WTC11 (cell line): Measurements from ENCODE around the gene APCDD1. TPM values are rescaled to one million over a fixed set of nuclear protein-coding genes. Genes with fewer than 3 reads are reported as not detected.

Experiments
- ATAC-seq: fragments of 200-7000 bp; cut with Tn5 transposase; 2 replicates; pipeline ENCODE4 v1.10.0; 2021; ENCODE audit warnings: mild to moderate bottlenecking, moderate library complexity
- CTCF ChIA-PET: fragments of 300-600 bp; sonication (Branson Sonifier 250); formaldehyde crosslinking; loops from one replicate; lab custom pipeline; 2021; ENCODE audit warnings: antibody characterized with exemption; lab: Charles Lee
- POLR2A ChIA-PET: fragments of 350-600 bp; sonication (Branson Sonifier 250); formaldehyde crosslinking; loops from one replicate; lab custom pipeline; 2021; ENCODE audit warnings: antibody characterized with exemption; lab: Charles Lee
- DNase-seq: peaks from one replicate; pipeline ENCODE4 v3.0.0; 2021; ENCODE audit warnings: low spot score
- H3K27ac Mint-ChIP-seq: 2 replicates; pipeline ENCODE4 v1.8.0; 2021; ENCODE audit warnings: mixed read lengths
- H3K27me3 Mint-ChIP-seq: 2 replicates; pipeline ENCODE4 v1.8.0; 2021; ENCODE audit warnings: low read depth, mild to moderate bottlenecking, moderate library complexity, mixed read lengths
- H3K36me3 Mint-ChIP-seq: 2 replicates; pipeline ENCODE4 v1.8.0; 2021; ENCODE audit warnings: mixed read lengths
- H3K4me1 Mint-ChIP-seq: 2 replicates; pipeline ENCODE4 v1.8.0; 2022; ENCODE audit warnings: mixed read lengths
- H3K4me3 Mint-ChIP-seq: 2 replicates; pipeline ENCODE4 v1.8.0; 2021; ENCODE audit warnings: mild to moderate bottlenecking, moderate library complexity, mixed read lengths
- H3K9me3 Mint-ChIP-seq: 2 replicates; pipeline ENCODE4 v1.8.0; 2021; ENCODE audit warnings: mixed read lengths
- ATF1 ChIP-seq: sonication (generic); formaldehyde crosslinking; IDR thresholded peaks from 2 replicates; pipeline ENCODE4 v1.8.1; 2023; ENCODE audit warnings: mild to moderate bottlenecking, moderate library complexity, missing genetic modification reagents
- GABPB1 ChIP-seq: sonication (generic); formaldehyde crosslinking; IDR thresholded peaks from 2 replicates; pipeline ENCODE4 v1.8.1; 2023; ENCODE audit warnings: mild to moderate bottlenecking, missing genetic modification reagents
- GTF2I ChIP-seq: fragments of 250-450 bp; sonication (Bioruptor Pico); conservative IDR thresholded peaks from 2 replicates; pipeline ENCODE4 v1.4.0; 2021; ENCODE audit warnings: mild to moderate bottlenecking
- NR1H2 ChIP-seq: sonication (generic); formaldehyde crosslinking; IDR thresholded peaks from 2 replicates; pipeline ENCODE4 v1.9.0; 2021; ENCODE audit warnings: mild to moderate bottlenecking, moderate library complexity, missing genetic modification reagents
- NR3C1 ChIP-seq: sonication (generic); formaldehyde crosslinking; conservative IDR thresholded peaks from 2 replicates; pipeline ENCODE4 v1.8.1; 2023; ENCODE audit warnings: low read depth, mild to moderate bottlenecking, missing genetic modification reagents
- SMAD4 ChIP-seq: sonication (generic); formaldehyde crosslinking; IDR thresholded peaks from 2 replicates; pipeline ENCODE4 v1.8.0; 2022; ENCODE audit warnings: mild to moderate bottlenecking, missing genetic modification reagents
- SP1 ChIP-seq: sonication (generic); formaldehyde crosslinking; conservative IDR thresholded peaks from 2 replicates; pipeline ENCODE4 v1.8.1; 2022; ENCODE audit warnings: missing genetic modification reagents
- ZBTB21 ChIP-seq: sonication (generic); formaldehyde crosslinking; IDR thresholded peaks from 2 replicates; pipeline ENCODE4 v1.8.1; 2023; ENCODE audit warnings: mild to moderate bottlenecking, missing genetic modification reagents, borderline replicate concordance
- ZNF121 ChIP-seq: sonication (generic); formaldehyde crosslinking; IDR thresholded peaks from 2 replicates; pipeline ENCODE4 v1.8.0; 2023; ENCODE audit warnings: missing genetic modification reagents
- ZNF396 ChIP-seq: fragments of 250-450 bp; sonication (Bioruptor Pico); IDR thresholded peaks from 2 replicates; pipeline ENCODE4 v1.8.0; 2021; ENCODE audit warnings: mild to moderate bottlenecking, moderate library complexity, borderline replicate concordance
- total RNA-seq: library from RNA; stranded (reverse); gene quantifications from 3 replicates; pipeline ENCODE4 v1.2.3, GENCODE V29; 2021
- TF ChIP-seq, protein P1 (sequence below): sonication (generic); formaldehyde crosslinking; IDR thresholded peaks from 2 replicates; pipeline ENCODE4 v1.8.1; 2022; ENCODE audit warnings: low read depth, mild to moderate bottlenecking, moderate library complexity, missing genetic modification reagents, borderline replicate concordance
- TF ChIP-seq, protein P2 (sequence below): sonication (generic); formaldehyde crosslinking; IDR thresholded peaks from 2 replicates; pipeline ENCODE4 v1.8.0; 2022; ENCODE audit warnings: mild to moderate bottlenecking, missing genetic modification reagents
- TF ChIP-seq, protein P3 (sequence below): sonication (generic); formaldehyde crosslinking; IDR thresholded peaks from 2 replicates; pipeline ENCODE4 v1.8.0; 2022; ENCODE audit warnings: mild to moderate bottlenecking, missing genetic modification reagents
- TF ChIP-seq, protein P4 (sequence below): fragments of 250-450 bp; sonication (Bioruptor Pico); IDR thresholded peaks from 2 replicates; pipeline ENCODE4 v1.8.0; 2021; ENCODE audit warnings: mild to moderate bottlenecking
- TF ChIP-seq, protein P5 (sequence below): sonication (generic); formaldehyde crosslinking; conservative IDR thresholded peaks from 2 replicates; pipeline ENCODE4 v1.8.1; 2023; ENCODE audit warnings: mild to moderate bottlenecking, low read depth, missing genetic modification reagents, moderate library complexity
- TF ChIP-seq, protein P6 (sequence below): fragments of 250-450 bp; sonication (Bioruptor Pico); conservative IDR thresholded peaks from 2 replicates; pipeline ENCODE4 v1.9.0; 2021; ENCODE audit warnings: mild to moderate bottlenecking
- TF ChIP-seq, protein P7 (sequence below): sonication (generic); formaldehyde crosslinking; IDR thresholded peaks from 2 replicates; pipeline ENCODE4 v1.8.1; 2023; ENCODE audit warnings: mild to moderate bottlenecking, missing genetic modification reagents, moderate library complexity
- TF ChIP-seq, protein P8 (sequence below): sonication (generic); formaldehyde crosslinking; IDR thresholded peaks from 2 replicates; pipeline ENCODE4 v1.8.0; 2023; ENCODE audit warnings: missing genetic modification reagents, mild to moderate bottlenecking, borderline replicate concordance
- TF ChIP-seq, protein P9 (sequence below): fragments of 250-450 bp; sonication (Bioruptor Pico); IDR thresholded peaks from 2 replicates; pipeline ENCODE4 v1.9.0; 2021; ENCODE audit warnings: mild to moderate bottlenecking

The APCDD1 gene
- total RNA-seq, 1 experiment from 2014 or later: 7.1 TPM

DNA sequence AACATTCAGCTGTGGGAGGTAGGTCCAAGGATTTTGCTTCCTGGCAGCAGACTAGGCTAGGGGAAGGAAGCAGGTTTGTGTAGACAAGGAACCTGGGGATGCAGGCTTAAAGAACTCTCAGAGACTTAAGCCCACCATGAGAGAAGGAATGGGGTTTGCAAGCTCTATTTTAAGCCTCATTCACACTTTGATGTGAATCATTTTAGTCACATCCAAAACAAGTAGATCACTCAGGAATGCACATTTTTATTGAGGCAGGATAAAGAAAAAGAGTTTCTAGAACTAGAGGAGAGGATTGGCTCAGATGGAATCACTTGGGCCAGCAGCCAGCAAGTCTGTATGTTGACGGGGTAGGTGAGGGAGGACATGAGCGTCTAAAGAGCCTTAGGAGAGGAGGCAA, 68.1 kb downstream of the APCDD1 start:
- Mint-ChIP-seq H3K36me3 (no peaks in the 10 kb centered on the region), H3K4me3 (no peak overlapping the region), H3K27me3 (no peaks in the 10 kb centered on the region), H3K4me1 (peaks cover 17% of the 10 kb centered on the region), H3K27ac (no peak overlapping the region), H3K9me3 (peaks cover under 1% of the 10 kb centered on the region)
- TF ChIP-seq, protein P1, sequence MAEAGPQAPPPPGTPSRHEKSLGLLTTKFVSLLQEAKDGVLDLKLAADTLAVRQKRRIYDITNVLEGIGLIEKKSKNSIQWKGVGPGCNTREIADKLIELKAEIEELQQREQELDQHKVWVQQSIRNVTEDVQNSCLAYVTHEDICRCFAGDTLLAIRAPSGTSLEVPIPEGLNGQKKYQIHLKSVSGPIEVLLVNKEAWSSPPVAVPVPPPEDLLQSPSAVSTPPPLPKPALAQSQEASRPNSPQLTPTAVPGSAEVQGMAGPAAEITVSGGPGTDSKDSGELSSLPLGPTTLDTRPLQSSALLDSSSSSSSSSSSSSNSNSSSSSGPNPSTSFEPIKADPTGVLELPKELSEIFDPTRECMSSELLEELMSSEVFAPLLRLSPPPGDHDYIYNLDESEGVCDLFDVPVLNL (CRISPR knock-in tag): no peak
- TF ChIP-seq SMAD4 (CRISPR knock-in tag) (no peak), GTF2I (CRISPR knock-in tag) (no peak), ZNF396 (CRISPR knock-in tag) (no peak), GABPB1 (CRISPR knock-in tag) (no peak), NR3C1 (no peak), ZBTB21 (CRISPR knock-in tag) (no peak), NR1H2 (CRISPR knock-in tag) (no peak)
- TF ChIP-seq, protein P2, sequence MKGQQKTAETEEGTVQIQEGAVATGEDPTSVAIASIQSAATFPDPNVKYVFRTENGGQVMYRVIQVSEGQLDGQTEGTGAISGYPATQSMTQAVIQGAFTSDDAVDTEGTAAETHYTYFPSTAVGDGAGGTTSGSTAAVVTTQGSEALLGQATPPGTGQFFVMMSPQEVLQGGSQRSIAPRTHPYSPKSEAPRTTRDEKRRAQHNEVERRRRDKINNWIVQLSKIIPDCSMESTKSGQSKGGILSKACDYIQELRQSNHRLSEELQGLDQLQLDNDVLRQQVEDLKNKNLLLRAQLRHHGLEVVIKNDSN (CRISPR knock-in tag): no peak
- TF ChIP-seq, protein P3, sequence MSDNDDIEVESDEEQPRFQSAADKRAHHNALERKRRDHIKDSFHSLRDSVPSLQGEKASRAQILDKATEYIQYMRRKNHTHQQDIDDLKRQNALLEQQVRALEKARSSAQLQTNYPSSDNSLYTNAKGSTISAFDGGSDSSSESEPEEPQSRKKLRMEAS (CRISPR knock-in tag): no peak
- TF ChIP-seq, protein P4, sequence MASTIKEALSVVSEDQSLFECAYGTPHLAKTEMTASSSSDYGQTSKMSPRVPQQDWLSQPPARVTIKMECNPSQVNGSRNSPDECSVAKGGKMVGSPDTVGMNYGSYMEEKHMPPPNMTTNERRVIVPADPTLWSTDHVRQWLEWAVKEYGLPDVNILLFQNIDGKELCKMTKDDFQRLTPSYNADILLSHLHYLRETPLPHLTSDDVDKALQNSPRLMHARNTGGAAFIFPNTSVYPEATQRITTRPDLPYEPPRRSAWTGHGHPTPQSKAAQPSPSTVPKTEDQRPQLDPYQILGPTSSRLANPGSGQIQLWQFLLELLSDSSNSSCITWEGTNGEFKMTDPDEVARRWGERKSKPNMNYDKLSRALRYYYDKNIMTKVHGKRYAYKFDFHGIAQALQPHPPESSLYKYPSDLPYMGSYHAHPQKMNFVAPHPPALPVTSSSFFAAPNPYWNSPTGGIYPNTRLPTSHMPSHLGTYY (CRISPR knock-in tag): no peak
- TF ChIP-seq, protein P5, sequence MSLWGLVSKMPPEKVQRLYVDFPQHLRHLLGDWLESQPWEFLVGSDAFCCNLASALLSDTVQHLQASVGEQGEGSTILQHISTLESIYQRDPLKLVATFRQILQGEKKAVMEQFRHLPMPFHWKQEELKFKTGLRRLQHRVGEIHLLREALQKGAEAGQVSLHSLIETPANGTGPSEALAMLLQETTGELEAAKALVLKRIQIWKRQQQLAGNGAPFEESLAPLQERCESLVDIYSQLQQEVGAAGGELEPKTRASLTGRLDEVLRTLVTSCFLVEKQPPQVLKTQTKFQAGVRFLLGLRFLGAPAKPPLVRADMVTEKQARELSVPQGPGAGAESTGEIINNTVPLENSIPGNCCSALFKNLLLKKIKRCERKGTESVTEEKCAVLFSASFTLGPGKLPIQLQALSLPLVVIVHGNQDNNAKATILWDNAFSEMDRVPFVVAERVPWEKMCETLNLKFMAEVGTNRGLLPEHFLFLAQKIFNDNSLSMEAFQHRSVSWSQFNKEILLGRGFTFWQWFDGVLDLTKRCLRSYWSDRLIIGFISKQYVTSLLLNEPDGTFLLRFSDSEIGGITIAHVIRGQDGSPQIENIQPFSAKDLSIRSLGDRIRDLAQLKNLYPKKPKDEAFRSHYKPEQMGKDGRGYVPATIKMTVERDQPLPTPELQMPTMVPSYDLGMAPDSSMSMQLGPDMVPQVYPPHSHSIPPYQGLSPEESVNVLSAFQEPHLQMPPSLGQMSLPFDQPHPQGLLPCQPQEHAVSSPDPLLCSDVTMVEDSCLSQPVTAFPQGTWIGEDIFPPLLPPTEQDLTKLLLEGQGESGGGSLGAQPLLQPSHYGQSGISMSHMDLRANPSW (CRISPR knock-in tag): no peak
- TF ChIP-seq, protein P6, sequence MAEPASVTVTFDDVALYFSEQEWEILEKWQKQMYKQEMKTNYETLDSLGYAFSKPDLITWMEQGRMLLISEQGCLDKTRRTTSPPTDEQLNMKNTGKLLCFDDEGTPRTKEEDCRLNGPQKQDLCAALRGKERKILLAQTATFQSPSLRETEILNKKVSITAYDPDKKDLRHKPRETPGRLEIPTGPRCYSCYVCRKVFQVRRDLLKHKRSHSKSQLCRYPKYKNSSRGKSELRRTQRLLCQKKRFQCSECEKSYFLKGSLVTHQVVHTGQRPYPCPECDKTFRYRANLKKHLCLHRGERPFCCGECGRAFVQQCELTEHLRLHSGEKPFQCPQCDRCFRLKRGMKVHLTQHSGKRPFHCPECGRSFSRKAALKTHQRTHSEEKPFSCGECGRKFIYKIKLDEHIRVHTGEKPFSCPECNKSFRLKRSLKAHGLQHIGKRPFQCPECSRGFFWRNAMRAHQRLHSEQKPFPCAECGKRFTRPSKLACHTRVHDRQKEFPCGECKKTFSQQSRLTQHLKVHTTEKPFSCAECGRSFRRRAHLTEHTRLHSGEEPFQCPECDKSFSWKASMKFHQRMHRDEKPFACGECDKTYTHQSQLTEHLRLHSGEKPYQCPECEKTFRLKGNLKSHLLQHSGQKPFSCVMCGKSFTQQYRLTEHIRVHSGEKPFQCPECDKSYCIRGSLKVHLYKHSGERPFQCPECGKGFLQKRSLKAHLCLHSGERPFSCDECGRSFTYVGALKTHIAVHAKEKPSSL (CRISPR knock-in tag): no peak
- TF ChIP-seq, protein P7, sequence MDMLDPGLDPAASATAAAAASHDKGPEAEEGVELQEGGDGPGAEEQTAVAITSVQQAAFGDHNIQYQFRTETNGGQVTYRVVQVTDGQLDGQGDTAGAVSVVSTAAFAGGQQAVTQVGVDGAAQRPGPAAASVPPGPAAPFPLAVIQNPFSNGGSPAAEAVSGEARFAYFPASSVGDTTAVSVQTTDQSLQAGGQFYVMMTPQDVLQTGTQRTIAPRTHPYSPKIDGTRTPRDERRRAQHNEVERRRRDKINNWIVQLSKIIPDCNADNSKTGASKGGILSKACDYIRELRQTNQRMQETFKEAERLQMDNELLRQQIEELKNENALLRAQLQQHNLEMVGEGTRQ: no peak
- no peak for ATAC-seq
- no peak for DNase-seq
- POLR2A ChIA-PET: no interaction called here
- CTCF ChIA-PET: no interaction called here

DNA sequence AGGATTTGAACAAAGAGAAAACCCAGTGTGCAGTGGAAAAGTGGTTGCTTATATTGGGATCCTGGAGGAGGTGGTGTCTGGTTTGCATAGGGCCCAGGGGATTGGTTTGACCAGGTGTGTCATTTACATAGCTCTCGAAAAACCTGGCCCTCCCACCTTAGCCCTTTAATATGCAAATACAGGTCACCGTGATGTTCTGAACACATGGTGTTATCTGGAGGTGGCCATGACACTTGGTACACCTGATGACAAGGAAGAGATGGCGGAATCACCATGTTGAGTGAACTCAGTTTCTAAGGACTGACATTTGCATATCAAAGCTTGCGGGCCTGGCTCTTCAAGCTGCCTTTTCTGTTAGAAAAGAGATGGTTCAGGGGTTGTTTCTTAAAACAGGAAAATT, 69.1 kb downstream of the APCDD1 start:
- ATAC-seq: no peak
- Mint-ChIP-seq H3K27ac (no peak overlapping the region), H3K4me1 (peaks cover 23% of the 10 kb centered on the region), H3K4me3 (no peak overlapping the region), H3K9me3 (no peaks in the 10 kb centered on the region), H3K36me3 (no peaks in the 10 kb centered on the region), H3K27me3 (no peaks in the 10 kb centered on the region)
- ChIA-PET CTCF (no interaction called here), POLR2A (no interaction called here)
- no peak for DNase-seq
- no peak for TF ChIP-seq ZNF121 (CRISPR knock-in tag)
- TF ChIP-seq SP1 (CRISPR knock-in tag): no peak
- no peak for TF ChIP-seq ATF1 (CRISPR knock-in tag)
- TF ChIP-seq, protein P8, sequence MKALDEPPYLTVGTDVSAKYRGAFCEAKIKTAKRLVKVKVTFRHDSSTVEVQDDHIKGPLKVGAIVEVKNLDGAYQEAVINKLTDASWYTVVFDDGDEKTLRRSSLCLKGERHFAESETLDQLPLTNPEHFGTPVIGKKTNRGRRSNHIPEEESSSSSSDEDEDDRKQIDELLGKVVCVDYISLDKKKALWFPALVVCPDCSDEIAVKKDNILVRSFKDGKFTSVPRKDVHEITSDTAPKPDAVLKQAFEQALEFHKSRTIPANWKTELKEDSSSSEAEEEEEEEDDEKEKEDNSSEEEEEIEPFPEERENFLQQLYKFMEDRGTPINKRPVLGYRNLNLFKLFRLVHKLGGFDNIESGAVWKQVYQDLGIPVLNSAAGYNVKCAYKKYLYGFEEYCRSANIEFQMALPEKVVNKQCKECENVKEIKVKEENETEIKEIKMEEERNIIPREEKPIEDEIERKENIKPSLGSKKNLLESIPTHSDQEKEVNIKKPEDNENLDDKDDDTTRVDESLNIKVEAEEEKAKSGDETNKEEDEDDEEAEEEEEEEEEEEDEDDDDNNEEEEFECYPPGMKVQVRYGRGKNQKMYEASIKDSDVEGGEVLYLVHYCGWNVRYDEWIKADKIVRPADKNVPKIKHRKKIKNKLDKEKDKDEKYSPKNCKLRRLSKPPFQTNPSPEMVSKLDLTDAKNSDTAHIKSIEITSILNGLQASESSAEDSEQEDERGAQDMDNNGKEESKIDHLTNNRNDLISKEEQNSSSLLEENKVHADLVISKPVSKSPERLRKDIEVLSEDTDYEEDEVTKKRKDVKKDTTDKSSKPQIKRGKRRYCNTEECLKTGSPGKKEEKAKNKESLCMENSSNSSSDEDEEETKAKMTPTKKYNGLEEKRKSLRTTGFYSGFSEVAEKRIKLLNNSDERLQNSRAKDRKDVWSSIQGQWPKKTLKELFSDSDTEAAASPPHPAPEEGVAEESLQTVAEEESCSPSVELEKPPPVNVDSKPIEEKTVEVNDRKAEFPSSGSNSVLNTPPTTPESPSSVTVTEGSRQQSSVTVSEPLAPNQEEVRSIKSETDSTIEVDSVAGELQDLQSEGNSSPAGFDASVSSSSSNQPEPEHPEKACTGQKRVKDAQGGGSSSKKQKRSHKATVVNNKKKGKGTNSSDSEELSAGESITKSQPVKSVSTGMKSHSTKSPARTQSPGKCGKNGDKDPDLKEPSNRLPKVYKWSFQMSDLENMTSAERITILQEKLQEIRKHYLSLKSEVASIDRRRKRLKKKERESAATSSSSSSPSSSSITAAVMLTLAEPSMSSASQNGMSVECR (CRISPR knock-in tag): no peak
- TF ChIP-seq, protein P9, sequence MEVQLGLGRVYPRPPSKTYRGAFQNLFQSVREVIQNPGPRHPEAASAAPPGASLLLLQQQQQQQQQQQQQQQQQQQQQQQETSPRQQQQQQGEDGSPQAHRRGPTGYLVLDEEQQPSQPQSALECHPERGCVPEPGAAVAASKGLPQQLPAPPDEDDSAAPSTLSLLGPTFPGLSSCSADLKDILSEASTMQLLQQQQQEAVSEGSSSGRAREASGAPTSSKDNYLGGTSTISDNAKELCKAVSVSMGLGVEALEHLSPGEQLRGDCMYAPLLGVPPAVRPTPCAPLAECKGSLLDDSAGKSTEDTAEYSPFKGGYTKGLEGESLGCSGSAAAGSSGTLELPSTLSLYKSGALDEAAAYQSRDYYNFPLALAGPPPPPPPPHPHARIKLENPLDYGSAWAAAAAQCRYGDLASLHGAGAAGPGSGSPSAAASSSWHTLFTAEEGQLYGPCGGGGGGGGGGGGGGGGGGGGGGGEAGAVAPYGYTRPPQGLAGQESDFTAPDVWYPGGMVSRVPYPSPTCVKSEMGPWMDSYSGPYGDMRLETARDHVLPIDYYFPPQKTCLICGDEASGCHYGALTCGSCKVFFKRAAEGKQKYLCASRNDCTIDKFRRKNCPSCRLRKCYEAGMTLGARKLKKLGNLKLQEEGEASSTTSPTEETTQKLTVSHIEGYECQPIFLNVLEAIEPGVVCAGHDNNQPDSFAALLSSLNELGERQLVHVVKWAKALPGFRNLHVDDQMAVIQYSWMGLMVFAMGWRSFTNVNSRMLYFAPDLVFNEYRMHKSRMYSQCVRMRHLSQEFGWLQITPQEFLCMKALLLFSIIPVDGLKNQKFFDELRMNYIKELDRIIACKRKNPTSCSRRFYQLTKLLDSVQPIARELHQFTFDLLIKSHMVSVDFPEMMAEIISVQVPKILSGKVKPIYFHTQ (CRISPR knock-in tag): no peak
